Subcutaneous adipose tissue (tissue), 4 donors: ENCODE results near the gene KCNK5. TPM values are rescaled to one million over a fixed set of nuclear protein-coding genes. Genes with fewer than 3 reads are reported as not detected.

Experiments used
- total RNA-seq, 4 donors: library from RNA; depleted of rRNA; stranded (reverse); fragments of >200 nt; gene quantifications; one replicate each; pipeline ENCODE4 v1.1.0, GENCODE V29; 2016
- TF ChIP-seq, protein P1 (sequence below): fragments of 450-650 bp; IDR thresholded peaks from one replicate; pipeline ENCODE4 v1.5.1; 2016; ENCODE audit warnings: low read depth, mild to moderate bottlenecking, control low read depth, antibody characterized with exemption, moderate library complexity

The KCNK5 gene
- total RNA-seq, 4 donors from 2014 or later = 1.0 to 3.0 (median 1.1) TPM

DNA sequence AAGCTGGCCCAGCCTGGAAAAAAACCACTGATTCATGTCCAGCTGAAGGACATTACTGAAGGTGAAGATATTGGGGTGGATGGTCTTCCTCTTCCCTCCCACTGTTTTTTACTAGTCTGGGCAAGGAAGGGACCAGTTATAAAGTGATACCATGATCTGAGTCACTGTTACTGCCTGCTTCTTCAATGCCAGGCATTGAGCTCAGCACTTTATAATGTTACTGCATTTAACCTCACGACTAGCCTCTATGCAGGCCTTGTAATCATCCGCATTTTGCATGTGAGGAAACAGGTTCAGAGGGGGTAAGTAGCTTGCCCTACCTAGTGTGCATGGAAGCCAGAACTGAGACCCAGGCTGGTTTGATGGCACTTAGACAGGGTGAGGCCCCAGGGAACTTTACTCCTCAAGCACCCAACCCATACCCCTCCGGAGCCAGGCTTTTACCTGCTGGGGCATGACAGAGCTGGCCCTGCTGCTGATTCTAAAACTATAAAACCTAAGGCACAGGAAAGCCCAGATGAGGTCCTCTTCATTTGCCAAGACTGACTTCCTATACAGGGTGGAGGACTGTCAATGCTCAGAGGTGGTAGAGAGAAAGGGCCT, 11.0 kb upstream of the KCNK5 start:
- TF ChIP-seq, protein P1, sequence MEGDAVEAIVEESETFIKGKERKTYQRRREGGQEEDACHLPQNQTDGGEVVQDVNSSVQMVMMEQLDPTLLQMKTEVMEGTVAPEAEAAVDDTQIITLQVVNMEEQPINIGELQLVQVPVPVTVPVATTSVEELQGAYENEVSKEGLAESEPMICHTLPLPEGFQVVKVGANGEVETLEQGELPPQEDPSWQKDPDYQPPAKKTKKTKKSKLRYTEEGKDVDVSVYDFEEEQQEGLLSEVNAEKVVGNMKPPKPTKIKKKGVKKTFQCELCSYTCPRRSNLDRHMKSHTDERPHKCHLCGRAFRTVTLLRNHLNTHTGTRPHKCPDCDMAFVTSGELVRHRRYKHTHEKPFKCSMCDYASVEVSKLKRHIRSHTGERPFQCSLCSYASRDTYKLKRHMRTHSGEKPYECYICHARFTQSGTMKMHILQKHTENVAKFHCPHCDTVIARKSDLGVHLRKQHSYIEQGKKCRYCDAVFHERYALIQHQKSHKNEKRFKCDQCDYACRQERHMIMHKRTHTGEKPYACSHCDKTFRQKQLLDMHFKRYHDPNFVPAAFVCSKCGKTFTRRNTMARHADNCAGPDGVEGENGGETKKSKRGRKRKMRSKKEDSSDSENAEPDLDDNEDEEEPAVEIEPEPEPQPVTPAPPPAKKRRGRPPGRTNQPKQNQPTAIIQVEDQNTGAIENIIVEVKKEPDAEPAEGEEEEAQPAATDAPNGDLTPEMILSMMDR = no peak

DNA sequence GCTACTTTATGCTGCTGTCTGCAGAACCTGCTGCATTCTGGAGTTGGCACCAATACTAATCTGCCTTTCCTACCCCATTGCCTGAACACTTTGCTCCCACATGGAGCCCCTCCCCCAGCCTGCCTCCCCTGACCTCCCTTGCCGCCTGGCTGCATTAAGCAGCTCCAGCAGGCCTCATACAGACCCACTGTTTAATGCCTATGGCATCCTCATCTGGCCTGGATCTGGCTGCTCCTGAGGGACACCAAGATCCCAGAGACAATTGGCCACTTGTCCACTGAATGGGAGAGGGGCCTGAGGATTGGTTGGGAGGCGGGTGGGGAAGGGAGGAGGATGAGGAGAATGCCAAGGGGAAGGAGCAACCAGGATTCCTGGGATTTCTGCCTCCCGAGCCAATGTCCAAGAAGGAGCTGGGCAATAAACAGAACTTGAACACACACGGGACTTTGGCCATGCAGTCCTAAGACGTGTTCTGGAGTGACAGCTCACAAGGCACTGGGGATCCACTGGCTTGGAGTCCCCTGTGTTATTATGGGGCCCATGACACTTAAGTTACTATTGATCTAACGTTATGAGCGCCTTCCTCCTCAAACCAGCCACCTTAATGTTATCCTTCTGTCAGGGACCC, 10.4 kb upstream of the KCNK5 start:
- TF ChIP-seq, protein P1 = no peak

DNA sequence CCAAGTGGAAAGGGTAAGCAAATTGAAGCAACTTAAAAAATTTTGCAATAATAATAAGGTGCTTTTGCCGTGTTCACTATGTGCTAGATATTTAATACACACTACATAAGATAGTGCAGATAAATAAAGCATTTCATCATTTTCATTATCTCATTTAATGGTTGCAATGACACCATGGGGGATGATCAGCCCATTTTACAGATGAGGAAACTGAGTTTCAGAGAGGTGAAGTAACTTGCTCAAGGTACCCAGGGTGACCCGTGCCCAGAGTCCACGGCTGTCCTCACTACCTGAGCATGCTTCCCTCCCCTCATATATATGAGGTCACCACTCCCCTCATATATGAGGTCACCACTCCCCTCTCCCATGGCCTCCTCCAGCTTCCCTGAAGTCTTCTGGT, 7.5 kb upstream of the KCNK5 start:
- TF ChIP-seq, protein P1 = no peak

DNA sequence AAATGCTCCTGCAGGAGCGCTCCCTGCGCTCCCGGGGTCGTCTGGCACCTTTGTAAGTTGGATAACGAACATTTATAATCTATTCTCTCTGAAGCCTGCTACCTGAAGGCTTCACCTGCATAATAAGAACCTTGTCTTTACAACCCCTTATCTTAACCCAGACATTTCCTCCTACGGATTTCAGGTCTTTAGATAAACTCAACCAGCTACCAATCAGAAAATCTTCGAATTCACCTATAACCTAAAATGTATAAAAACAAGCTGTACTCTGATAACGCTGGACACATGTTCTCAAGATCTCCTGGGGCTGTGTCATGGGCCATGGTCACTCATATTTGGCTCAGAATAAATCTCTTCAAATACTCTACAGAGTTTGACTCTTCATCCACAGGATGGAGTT, 4.1 kb upstream of the KCNK5 start:
- TF ChIP-seq, protein P1 = no peak

DNA sequence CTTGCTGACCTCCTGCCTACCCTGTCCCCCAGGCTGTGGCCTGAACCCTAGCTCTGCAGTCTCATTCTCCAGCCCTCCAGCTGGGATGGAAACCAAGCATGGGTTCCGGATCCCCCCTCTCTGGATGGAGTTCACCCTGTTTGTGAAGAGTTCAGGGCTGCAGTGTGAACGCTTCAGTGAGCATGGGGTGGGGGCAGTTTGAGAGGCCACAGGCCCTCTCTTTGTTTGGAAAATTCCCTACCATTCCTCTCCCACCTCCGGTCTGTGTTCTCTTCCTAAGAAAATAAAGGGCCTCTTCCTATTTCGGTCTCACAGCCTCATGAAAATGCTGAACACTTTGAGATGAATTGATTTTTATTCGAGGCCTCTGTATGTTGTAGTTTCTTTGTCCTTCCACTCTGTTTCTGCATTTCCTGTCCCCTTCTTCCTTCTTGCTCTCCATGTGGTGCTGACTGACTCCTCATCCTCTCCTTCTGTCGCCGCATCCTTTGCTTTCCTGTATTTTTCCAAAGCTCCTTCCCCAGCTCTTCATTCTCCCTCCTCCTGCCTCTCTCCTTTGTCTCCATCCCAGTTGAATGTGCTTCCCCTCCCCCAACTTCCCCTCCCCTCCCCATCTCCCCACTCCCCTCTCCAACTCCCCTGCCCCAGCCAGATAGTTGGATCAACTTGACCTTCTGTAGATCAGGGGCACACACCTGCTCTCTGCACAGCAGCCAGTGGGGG, 2.4 kb upstream of the KCNK5 start:
- TF ChIP-seq, protein P1 = no peak

DNA sequence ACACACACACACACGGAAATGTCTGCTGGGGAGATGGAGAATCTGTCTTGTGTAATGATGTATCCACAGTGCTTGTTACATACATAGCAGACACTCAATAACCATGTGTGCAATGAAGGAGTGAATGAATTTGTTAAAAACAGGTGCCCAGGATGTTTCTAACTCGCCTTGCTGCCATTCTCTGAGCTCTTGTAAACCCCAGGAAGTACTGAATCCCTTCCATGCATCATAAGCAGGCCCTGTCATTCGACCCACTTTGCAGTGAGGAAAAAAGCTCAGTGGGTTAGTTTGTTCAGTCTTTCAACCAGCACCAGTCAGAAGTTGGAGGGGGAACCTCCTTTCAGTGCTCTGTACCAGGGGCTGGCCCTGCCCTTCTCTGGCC, 1.4 kb upstream of the KCNK5 start:
- TF ChIP-seq, protein P1 = no peak
